Cerebellar cortex (tissue), 1 donor: ENCODE results near the gene AP2A2.

ENCODE experiments used
- DNase-seq: peaks from one replicate; pipeline ENCODE4 v3.0.0-alpha.2; 2015; ENCODE audit warnings: low spot score

The AP2A2 gene

GRCh38 chr11:1059759-1060158 is 134.1 kb downstream of the AP2A2 start:
- DNase-seq, result no peak

DNA sequence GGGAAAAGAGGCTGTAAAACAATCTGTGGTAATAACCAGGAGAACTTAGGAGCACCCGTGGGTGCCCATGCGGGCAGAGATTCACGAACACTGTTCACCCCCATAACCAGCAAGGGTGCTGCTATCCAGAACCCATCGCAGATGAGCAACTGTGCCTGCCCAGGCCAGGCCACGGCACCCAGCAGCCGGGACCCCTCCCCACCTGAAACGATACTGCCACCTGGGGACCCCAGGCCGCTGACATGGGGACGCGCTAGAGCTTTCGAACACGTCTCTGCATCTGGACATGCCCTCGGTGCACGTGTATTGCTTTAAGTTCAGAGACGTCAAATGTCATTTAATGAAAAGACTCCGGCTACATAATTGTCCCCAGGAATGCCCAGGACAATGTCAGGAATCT is 134.7 kb downstream of the AP2A2 start:
- no peak for DNase-seq

DNA sequence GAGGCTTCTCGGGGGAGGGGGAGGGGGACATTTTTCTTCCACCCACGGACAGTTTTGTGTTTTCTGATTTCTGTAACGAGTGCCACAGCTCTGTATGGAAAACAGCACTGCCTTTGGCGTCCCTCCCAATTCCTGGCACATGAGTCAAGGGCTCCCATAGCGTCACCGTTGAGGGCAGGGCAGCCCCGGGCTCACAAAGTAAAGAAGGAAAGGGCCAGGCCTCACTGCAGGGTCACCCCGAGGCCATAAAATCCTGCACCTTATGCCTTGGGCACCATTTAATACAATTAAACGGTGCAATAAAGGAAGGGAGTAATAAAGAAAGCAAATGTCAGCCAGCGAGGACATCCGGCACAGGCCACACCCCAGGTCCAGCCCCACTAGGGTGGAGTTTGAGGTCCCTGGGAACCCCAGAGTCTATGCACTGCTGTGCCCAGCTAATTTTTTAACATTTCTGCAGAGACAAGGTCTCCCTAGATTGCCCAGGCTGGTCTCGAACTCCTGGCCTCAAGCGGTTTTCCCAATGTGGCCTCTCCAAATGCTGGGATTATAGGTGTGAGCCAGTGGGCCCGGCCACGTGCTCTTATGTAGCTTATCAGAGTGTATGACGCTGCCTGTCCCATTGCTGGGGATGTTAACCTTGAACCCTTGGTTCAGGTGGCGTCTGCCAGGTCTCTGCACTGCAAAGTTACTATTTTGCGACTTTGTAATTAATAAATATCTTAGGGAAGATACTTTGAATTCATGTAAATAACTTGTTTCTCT is 135.4 kb downstream of the AP2A2 start:
- DNase-seq, result no peak
